K562 (cell line): ENCODE results near the gene B4GALT4. TPM values are rescaled to one million over a fixed set of nuclear protein-coding genes. Genes with fewer than 3 reads are reported as not detected.

Experiments used
- ATAC-seq: fragments of 200-7000 bp; cut with Tn5 transposase; 3 replicates; pipeline ENCODE4 v1.9.1; 2020; ENCODE audit warnings: moderate library complexity
- BruUV-seq: library from RNA; stranded (reverse); fragments of 400-500 nt; replicated peaks from 2 replicates; lab custom pipeline; 2021; lab: Mats Ljungman, UMichigan
- CTCF ChIA-PET: fragments of 300-600 bp; formaldehyde crosslinking; extraction: SDS; loops from one replicate; lab custom pipeline; 2021; ENCODE audit warnings: low intra/inter-chr PET ratio; lab: Yijun Ruan, JAX
- POLR2A ChIA-PET: fragments of 300-600, 350-650 bp; sonication (Branson Sonifier 250); formaldehyde crosslinking; extraction: SDS; loops from one replicate; lab custom pipeline; 2021; ENCODE audit warnings: antibody characterized with exemption, inconsistent platforms; lab: Yijun Ruan, JAX
- DNase-seq, 4 experiments: peaks; one replicate each; pipeline versions ENCODE4 v3.0.0 to v3.0.0-alpha.2; 2011 to 2018; ENCODE audit warnings: low spot score in 3 of 4, mixed read lengths in 3 of 4; ENCODE audit errors: extremely low read depth in 1 of 4
- FAIRE-seq: peaks from 2 replicates; lab custom pipeline; 2011; peaks lifted over from hg19 to GRCh38; lab: Jason Lieb, UNC
- H2AFZ ChIP-seq: 2 replicates; pipeline ENCODE4 v1.6.0; 2011; ENCODE audit warnings: low read depth, low read length, control low read depth, inconsistent platforms
- H3K27ac ChIP-seq: fragments of 200-600 bp; 3 replicates; pipeline ENCODE4 v1.8.0; 2011; ENCODE audit warnings: low read depth, mild to moderate bottlenecking, control low read depth, inconsistent platforms, low read length, moderate library complexity, mixed read lengths; ENCODE audit errors: extremely low read depth
- H3K27me3 ChIP-seq, 2 experiments: fragments of 300-600 bp in 1 of 2; 2 replicates in 1 of 2; 3 replicates in 1 of 2; pipeline versions ENCODE4 v1.6.0 to v1.8.0; 2011; ENCODE audit warnings: inconsistent platforms in 2 of 2, low read length in 2 of 2, mild to moderate bottlenecking in 1 of 2, mixed read lengths in 1 of 2, moderate library complexity in 1 of 2; ENCODE audit not compliant: control insufficient read depth in 2 of 2, insufficient read depth in 2 of 2
- H3K36me3 ChIP-seq: fragments of 300-600 bp; 3 replicates; pipeline ENCODE4 v1.8.0; 2011; ENCODE audit warnings: mild to moderate bottlenecking, low read length, inconsistent platforms; ENCODE audit not compliant: control insufficient read depth, insufficient read depth
- H3K4me1 ChIP-seq, 2 experiments: fragments of 200-600 bp in 1 of 2; replicated peaks in 1 of 2; 2 replicates in 1 of 2; 3 replicates in 1 of 2; pipeline versions ENCODE4 v1.5.1 to v1.8.0; 2011; ENCODE audit warnings: inconsistent platforms in 2 of 2, low read length in 2 of 2, mild to moderate bottlenecking in 1 of 2, mixed read lengths in 1 of 2, moderate library complexity in 1 of 2; ENCODE audit not compliant: control insufficient read depth in 2 of 2, insufficient read depth in 2 of 2
- H3K4me2 ChIP-seq: 2 replicates; pipeline ENCODE4 v1.6.1; 2011; ENCODE audit warnings: low read length, control low read depth, inconsistent platforms, mixed read lengths; ENCODE audit not compliant: insufficient read depth
- H3K4me3 ChIP-seq: fragments of 200-600 bp; sonication (generic), shearing (Covaris generic); 2 replicates; pipeline ENCODE4 v1.5.1; 2016; ENCODE audit warnings: control low read depth, inconsistent platforms
- H3K79me2 ChIP-seq: fragments of 200-600 bp; 3 replicates; pipeline ENCODE4 v1.8.0; 2011; ENCODE audit warnings: low read length, inconsistent platforms; ENCODE audit not compliant: control insufficient read depth, insufficient read depth
- H3K9ac ChIP-seq, 2 experiments: 2 replicates each; pipeline versions ENCODE4 v1.6.0 to v1.6.1; 2011; ENCODE audit warnings: low read depth in 2 of 2, low read length in 2 of 2, control low read depth in 1 of 2, inconsistent platforms in 1 of 2, mild to moderate bottlenecking in 1 of 2, mixed read lengths in 1 of 2; ENCODE audit not compliant: insufficient read depth in 1 of 2
- H3K9me1 ChIP-seq: one replicate; pipeline ENCODE4 v1.6.0; 2011; ENCODE audit warnings: inconsistent platforms, mild to moderate bottlenecking, low read length, moderate library complexity; ENCODE audit not compliant: control insufficient read depth, insufficient read depth
- H3K9me3 ChIP-seq: replicated peaks from 2 replicates; pipeline ENCODE4 v1.5.1; 2011; ENCODE audit warnings: low read depth, low read length, inconsistent platforms; ENCODE audit not compliant: control insufficient read depth, insufficient read depth
- H4K20me1 ChIP-seq: replicated peaks from 2 replicates; pipeline ENCODE4 v1.6.1; 2011; ENCODE audit warnings: low read length, inconsistent platforms, mixed read lengths; ENCODE audit not compliant: control insufficient read depth, insufficient read depth
- ARID3A ChIP-seq: IDR thresholded peaks from 2 replicates; pipeline ENCODE4 v1.6.1; 2012; ENCODE audit warnings: low read depth, low read length, improper control_type of control experiment, borderline replicate concordance
- CBX1 ChIP-seq: sonication (generic); IDR thresholded peaks from 2 replicates; pipeline ENCODE4 v1.6.1; 2016; ENCODE audit warnings: antibody characterized with exemption, low read depth, mild to moderate bottlenecking
- EZH2 ChIP-seq: IDR thresholded peaks from 2 replicates; pipeline ENCODE4 v1.6.1; 2012; ENCODE audit warnings: low read depth, mild to moderate bottlenecking, inconsistent platforms, low read length, borderline replicate concordance
- FOS ChIP-seq: IDR thresholded peaks from 3 replicates; pipeline ENCODE4 v1.6.1; 2011; ENCODE audit not compliant: insufficient read length; ENCODE audit errors: extremely low read depth
- FOXP1 ChIP-seq: sonication (generic); formaldehyde crosslinking; IDR thresholded peaks from 2 replicates; pipeline ENCODE4 v1.8.0; 2022; ENCODE audit warnings: mild to moderate bottlenecking, missing genetic modification reagents
- HCFC1 ChIP-seq: IDR thresholded peaks from 2 replicates; pipeline ENCODE4 v1.6.1; 2012; ENCODE audit warnings: low read depth, low read length, improper control_type of control experiment
- HMBOX1 ChIP-seq: sonication (generic); IDR thresholded peaks from 2 replicates; pipeline ENCODE4 v1.6.1; 2016
- KLF13 ChIP-seq: fragments of 450-650 bp; IDR thresholded peaks from 2 replicates; pipeline ENCODE4 v1.6.1; 2016; ENCODE audit warnings: missing genetic modification characterization, low read depth, mild to moderate bottlenecking, missing compliant biosample characterization, moderate library complexity, borderline replicate concordance
- RUNX1 ChIP-seq: sonication (generic); IDR thresholded peaks from 2 replicates; pipeline ENCODE4 v1.6.1; 2016; ENCODE audit warnings: antibody characterized with exemption, low read depth
- SNRNP70 ChIP-seq: fragments of 200-400 bp; formaldehyde crosslinking; optimal IDR thresholded peaks from 2 replicates; pipeline ENCODE3; 2017; ENCODE audit warnings: low read depth, low read length
- TCF7 ChIP-seq: sonication (generic); IDR thresholded peaks from 2 replicates; pipeline ENCODE4 v1.6.1; 2016; ENCODE audit warnings: antibody characterized with exemption, borderline replicate concordance
- TCF7L2 ChIP-seq: fragments of 150-350 bp; IDR thresholded peaks from 2 replicates; pipeline ENCODE4 v1.6.1; 2016; ENCODE audit warnings: low read depth, mild to moderate bottlenecking, low read length, moderate library complexity
- ZBTB2 ChIP-seq: fragments of 450-650 bp; IDR thresholded peaks from 2 replicates; pipeline ENCODE4 v1.6.1; 2016; ENCODE audit warnings: antibody characterized with exemption
- ZNF143 ChIP-seq: sonication (generic); formaldehyde crosslinking; IDR thresholded peaks from 2 replicates; pipeline ENCODE4 v1.9.0; 2022; ENCODE audit warnings: mild to moderate bottlenecking, missing genetic modification reagents
- ZNF274 ChIP-seq: IDR thresholded peaks from 2 replicates; pipeline ENCODE4 v1.6.1; 2011; ENCODE audit warnings: low read depth, mild to moderate bottlenecking, low read length, moderate library complexity, borderline replicate concordance
- ZZZ3 ChIP-seq: fragments of 450-650 bp; IDR thresholded peaks from 2 replicates; pipeline ENCODE4 v1.6.1; 2016; ENCODE audit warnings: antibody characterized with exemption, mild to moderate bottlenecking, moderate library complexity
- WGBS: fragments of 100-300 bp; shearing (Covaris generic); methylation state at CpG from one replicate; pipeline ENCODE4 v1.1.6; 2016; ENCODE audit warnings: low coverage, mixed read lengths; ENCODE audit not compliant: insufficient coverage; ENCODE audit errors: missing lambda C conversion rate; 5-methylcytosine and 5-hydroxymethylcytosine counted together
- in situ Hi-C: fragments of 300-500 bp; cut with MboI; formaldehyde crosslinking; loops from 4 replicates; pipeline ENCODE4 v1.15.0; 2018; ENCODE audit warnings: inconsistent platforms, mixed read lengths
- intact Hi-C: fragments of 100-400 bp; cut with micrococcal nuclease; formaldehyde crosslinking; loops from 2 replicates; pipeline ENCODE4 v1.14.2; 2022
- polyA plus RNA-seq, 8 experiments: library from polyadenylated mRNA; depleted of rRNA in 4 of 8; stranded (reverse) in 5 of 8; unstranded in 3 of 8; fragments of >200 nt; fragmentation: Nextera tagmentation in 2 of 8; fragmentation: Illumina TruSeq in 1 of 8; extraction: Ambion mirVana in 2 of 8; extraction: Trizol in 1 of 8; gene quantifications; 2 replicates each; pipeline versions ENCODE4 v1.2.1 to v1.2.3, GENCODE V29; 2011 to 2014; ENCODE audit warnings: inconsistent platforms in 1 of 8, missing spikeins in 1 of 8
- total RNA-seq, 7 experiments: library from RNA; depleted of rRNA in 6 of 7; stranded (reverse); fragments of >200 nt in 6 of 7; fragmentation: Illumina TruSeq in 2 of 7; extraction: Trizol in 2 of 7; gene quantifications; 2 replicates each; pipeline versions ENCODE4 v1.2.1 to v1.2.3, GENCODE V29; 2011 to 2021; ENCODE audit warnings: low replicate concordance in 1 of 7

The B4GALT4 gene
- total and polyA plus RNA-seq, 9 of the 15 experiments (the other 6 are each of a cell fraction or from before 2014, with no cell fraction given), result 8.2 to 17.8 (median 12.2) TPM

DNA sequence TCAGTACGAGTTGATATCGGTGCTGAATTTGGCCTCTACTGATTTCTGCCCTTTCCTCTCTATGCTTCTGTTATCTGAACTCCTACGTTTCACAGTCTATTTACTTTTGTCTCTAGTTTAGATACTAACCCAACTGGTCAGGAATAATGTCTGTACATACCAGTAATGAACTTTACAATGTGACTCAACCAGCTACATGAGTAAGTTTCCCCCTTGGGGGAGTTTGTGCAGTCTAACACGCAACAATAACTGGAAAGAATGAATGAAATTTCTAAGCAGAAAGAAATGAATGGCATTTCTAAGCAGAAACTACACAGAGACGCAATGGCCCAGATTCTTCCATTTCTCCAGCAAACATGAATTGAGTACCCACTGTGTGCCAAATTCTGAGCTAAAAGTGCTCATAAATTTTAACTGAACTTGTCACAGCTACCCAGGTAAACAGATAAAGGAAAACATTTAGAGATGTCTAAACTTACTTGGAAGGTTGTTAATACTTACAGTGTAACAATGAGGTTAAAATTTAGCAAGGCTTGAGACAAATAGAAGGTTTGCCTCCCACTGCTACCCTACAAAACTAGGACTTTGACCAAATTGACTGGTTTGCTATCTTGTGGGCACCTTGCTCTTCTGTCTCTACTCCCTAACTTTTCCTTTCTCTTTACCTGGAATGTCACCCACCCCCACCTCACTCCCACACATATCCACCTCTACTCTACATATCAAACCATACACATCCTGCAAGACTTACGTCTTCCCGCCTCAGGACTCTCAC is 55.7 kb downstream of the B4GALT4 start (continued):
- TF ChIP-seq ZBTB2 (no peak), HMBOX1 (peak; percentile 61; the same call in 1 of the 2 replicates), KLF13 (no peak), SNRNP70 (no peak)

DNA sequence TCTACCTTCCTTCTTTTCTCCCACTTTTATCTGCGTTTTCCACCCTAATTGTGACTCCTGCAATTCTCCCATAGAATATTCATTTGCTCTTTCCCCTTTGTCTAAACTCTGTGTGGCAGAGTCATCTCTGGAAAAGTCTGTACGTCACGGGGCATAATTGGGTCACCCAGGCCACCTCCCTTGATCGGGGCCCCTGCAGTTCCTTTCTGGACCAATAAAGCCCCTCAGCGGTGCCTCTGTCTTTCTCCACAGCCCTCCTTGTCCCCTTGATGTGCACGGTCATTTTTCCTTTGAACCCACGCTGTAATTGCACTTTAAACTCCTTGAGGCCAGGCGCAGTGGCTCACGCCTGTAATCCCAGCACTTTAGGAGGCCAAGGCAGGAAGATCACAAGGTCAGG is 56.6 kb downstream of the B4GALT4 start:
- Histone ChIP-seq H3K4me1 (no peaks in the 10 kb centered on the region), H4K20me1 (no peaks in the 10 kb centered on the region), H3K9me3 (no peaks in the 10 kb centered on the region), H3K27me3 (peaks cover 0 to 6% of the 10 kb centered on the region in 2 experiments; a peak in 3 of 5 replicates), H3K27ac (no peak overlapping the region), H3K36me3 (no peaks in the 10 kb centered on the region), H2AFZ (no peak overlapping the region), H3K4me3 (no peak overlapping the region), H3K9ac (no peak overlapping the region), H3K9me1 (no peaks in the 10 kb centered on the region), H3K4me2 (no peak overlapping the region), H3K79me2 (no peaks in the 10 kb centered on the region)
- in situ Hi-C loops (no loop called here), intact Hi-C loops (no loop called here)
- CTCF ChIA-PET, result interaction anchor here (0.7 kb wide), 1 partner anchor 176 kb away, joined by 4 read pairs; no protein-coding TSS in a partner anchor
- WGBS, result 6% methylated on average over 8 of the region's 9 CpGs
- TF ChIP-seq RUNX1 (no peak), HCFC1 (no peak), FOXP1 (CRISPR knock-in tag) (no peak), EZH2 (no peak), TCF7 (no peak), FOS (no peak), CBX1 (no peak), ZNF274 (no peak), TCF7L2 (no peak), ARID3A (no peak), ZNF143 (CRISPR knock-in tag) (no peak), ZZZ3 (no peak)
- POLR2A ChIA-PET, result no interaction called here
- FAIRE-seq, result no peak
- BruUV-seq, result no TSS peak
- no peak for ATAC-seq
- no peak for DNase-seq
